Neural progenitor cell (in vitro differentiated cells): Measurements from ENCODE around the gene YPEL2.

Source experiments
- EZH2 ChIP-seq: fragments of 200-600 bp; sonication (generic); IDR thresholded peaks from 2 replicates; pipeline ENCODE4 v1.6.1; 2017; ENCODE audit warnings: antibody characterized with exemption, mild to moderate bottlenecking, moderate library complexity
- EZH2phosphoT487 ChIP-seq: fragments of 200-600 bp; sonication (generic); IDR thresholded peaks from 2 replicates; pipeline ENCODE4 v1.6.1; 2017; ENCODE audit warnings: antibody characterized with exemption
- TF ChIP-seq, protein P1 (sequence below): fragments of 200-600 bp; sonication (generic); IDR thresholded peaks from 2 replicates; pipeline ENCODE4 v1.5.1; 2017; ENCODE audit warnings: antibody characterized with exemption, mild to moderate bottlenecking

DNA sequence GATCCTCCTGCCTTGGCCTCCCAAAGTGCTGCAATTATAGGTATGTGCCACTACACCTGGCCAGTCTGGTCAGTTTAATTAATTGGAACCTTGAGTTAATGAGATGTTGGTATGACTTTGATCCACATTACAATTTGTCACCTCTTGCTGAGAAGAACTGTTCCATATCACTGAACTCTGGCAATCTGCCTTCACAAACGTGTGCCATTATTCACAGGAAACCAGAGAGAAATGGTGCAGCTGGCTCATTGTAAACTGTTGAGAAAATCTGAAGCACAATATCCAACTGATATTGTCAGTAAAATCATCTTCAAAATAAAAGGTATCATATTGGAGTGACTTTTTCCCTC is 39.3 kb upstream of the YPEL2 start:
- TF ChIP-seq, protein P1, sequence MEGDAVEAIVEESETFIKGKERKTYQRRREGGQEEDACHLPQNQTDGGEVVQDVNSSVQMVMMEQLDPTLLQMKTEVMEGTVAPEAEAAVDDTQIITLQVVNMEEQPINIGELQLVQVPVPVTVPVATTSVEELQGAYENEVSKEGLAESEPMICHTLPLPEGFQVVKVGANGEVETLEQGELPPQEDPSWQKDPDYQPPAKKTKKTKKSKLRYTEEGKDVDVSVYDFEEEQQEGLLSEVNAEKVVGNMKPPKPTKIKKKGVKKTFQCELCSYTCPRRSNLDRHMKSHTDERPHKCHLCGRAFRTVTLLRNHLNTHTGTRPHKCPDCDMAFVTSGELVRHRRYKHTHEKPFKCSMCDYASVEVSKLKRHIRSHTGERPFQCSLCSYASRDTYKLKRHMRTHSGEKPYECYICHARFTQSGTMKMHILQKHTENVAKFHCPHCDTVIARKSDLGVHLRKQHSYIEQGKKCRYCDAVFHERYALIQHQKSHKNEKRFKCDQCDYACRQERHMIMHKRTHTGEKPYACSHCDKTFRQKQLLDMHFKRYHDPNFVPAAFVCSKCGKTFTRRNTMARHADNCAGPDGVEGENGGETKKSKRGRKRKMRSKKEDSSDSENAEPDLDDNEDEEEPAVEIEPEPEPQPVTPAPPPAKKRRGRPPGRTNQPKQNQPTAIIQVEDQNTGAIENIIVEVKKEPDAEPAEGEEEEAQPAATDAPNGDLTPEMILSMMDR, result no peak
- no peak for TF ChIP-seq EZH2
- no peak for TF ChIP-seq EZH2phosphoT487
